CD4-positive, alpha-beta memory T cell (primary cell): ENCODE data around the gene MMP28. TPM values are rescaled to one million over a fixed set of nuclear protein-coding genes. Genes with fewer than 3 reads are reported as not detected.

Experiments used
- CTCF ChIA-PET: fragments of 350-600 bp; sonication (Branson Sonifier 250); formaldehyde crosslinking; loops from one replicate; lab custom pipeline; 2021; ENCODE audit warnings: inconsistent platforms; ENCODE audit not compliant: partially characterized antibody; lab: Charles Lee
- POLR2A ChIA-PET: fragments of 350-600 bp; sonication (Branson Sonifier 250); formaldehyde crosslinking; loops from one replicate; lab custom pipeline; 2021; ENCODE audit not compliant: partially characterized antibody; lab: Charles Lee
- DNase-seq, 5 donors: peaks; one replicate each; pipeline versions ENCODE4 v3.0.0 to v3.0.0-alpha.2; 2020 to 2022; ENCODE audit warnings: mixed read lengths in 1 of 5
- H3K27ac ChIP-seq: one replicate; pipeline ENCODE4 v1.7.0; 2013; ENCODE audit warnings: low read depth, low read length
- H3K27me3 ChIP-seq: 2 replicates; pipeline ENCODE4 v1.7.0; 2013; ENCODE audit warnings: mild to moderate bottlenecking, low read length, moderate library complexity; ENCODE audit not compliant: insufficient read depth
- H3K36me3 ChIP-seq: 2 replicates; pipeline ENCODE4 v1.7.0; 2013; ENCODE audit warnings: mild to moderate bottlenecking, low read length, moderate library complexity; ENCODE audit not compliant: insufficient read depth
- H3K4me1 ChIP-seq: 2 replicates; pipeline ENCODE4 v1.7.0; 2013; ENCODE audit warnings: mild to moderate bottlenecking, low read length, moderate library complexity; ENCODE audit not compliant: insufficient read depth
- H3K4me3 ChIP-seq, 2 donors: one replicate each; pipeline ENCODE4 v1.7.0; 2013; ENCODE audit warnings: low read length in 2 of 2, mild to moderate bottlenecking in 1 of 2
- H3K9me3 ChIP-seq, 2 donors: one replicate each; pipeline ENCODE4 v1.7.0; 2013; ENCODE audit warnings: low read length in 2 of 2, control low read depth in 1 of 2; ENCODE audit not compliant: control insufficient read depth in 1 of 2
- H3K27ac Mint-ChIP-seq, 7 donors: one replicate each; pipeline ENCODE4 v1.8.0; 2020 to 2021; ENCODE audit warnings: mixed read lengths in 7 of 7, mild to moderate bottlenecking in 6 of 7, inconsistent platforms in 3 of 7, moderate library complexity in 3 of 7
- H3K27me3 Mint-ChIP-seq, 2 donors: one replicate each; pipeline ENCODE4 v1.8.0; 2020 to 2021; ENCODE audit warnings: mixed read lengths in 2 of 2
- H3K36me3 Mint-ChIP-seq, 2 donors: one replicate each; pipeline ENCODE4 v1.8.0; 2020 to 2021; ENCODE audit warnings: mixed read lengths in 2 of 2, inconsistent platforms in 1 of 2, mild to moderate bottlenecking in 1 of 2
- H3K4me1 Mint-ChIP-seq, 4 donors: one replicate each; pipeline ENCODE4 v1.8.0; 2020 to 2021; ENCODE audit warnings: mixed read lengths in 4 of 4, mild to moderate bottlenecking in 1 of 4
- H3K4me3 Mint-ChIP-seq, 8 donors: one replicate each; pipeline ENCODE4 v1.8.0; 2020 to 2021; ENCODE audit warnings: mixed read lengths in 8 of 8, mild to moderate bottlenecking in 7 of 8, moderate library complexity in 6 of 8, inconsistent platforms in 3 of 8
- H3K9me3 Mint-ChIP-seq, 8 donors: one replicate each; pipeline ENCODE4 v1.8.0; 2020 to 2021; ENCODE audit warnings: mixed read lengths in 8 of 8, mild to moderate bottlenecking in 5 of 8, inconsistent platforms in 3 of 8, moderate library complexity in 1 of 8
- intact Hi-C: fragments of 100-400 bp; cut with micrococcal nuclease; formaldehyde crosslinking; loops from one replicate; pipeline ENCODE4 v1.15.1; 2023
- polyA plus RNA-seq, 2 donors: library from polyadenylated mRNA; unstranded; fragments of 300-500 nt; fragmentation: Illumina TruSeq; gene quantifications; one replicate each; pipeline ENCODE4 v1.2.3, GENCODE V29; 2021
- total RNA-seq, 2 experiments: library from RNA; stranded (reverse); gene quantifications; one replicate each; pipeline ENCODE4 v1.2.3, GENCODE V29; 2021

Gene MMP28
- total and polyA plus RNA-seq, 4 experiments from 2014 or later, result 0.23 to 0.96 (median 0.64) TPM; not detected in 1

GRCh38 chr17:35716173-35716572 is 79.3 kb downstream of the MMP28 start:
- CTCF ChIA-PET, result interaction anchor here (0.7 kb wide), 1 partner anchor 595 kb away, joined by 3 read pairs; the partner anchor contains the start of gene FNDC8
- intact Hi-C loops, result no loop called here

More at GRCh38 chr17:35716173-35716572, 79.3 kb downstream of the MMP28 start:
- POLR2A ChIA-PET, result no interaction called here
- Histone ChIP-seq H3K4me3 (no peak overlapping the region), H3K9me3 (no peaks in the 10 kb centered on the region), H3K36me3 (peaks cover 35% of the 10 kb centered on the region), H3K27ac (no peak overlapping the region), H3K4me1 (peaks cover 16% of the 10 kb centered on the region), H3K27me3 (no peaks in the 10 kb centered on the region)
- H3K27ac Mint-ChIP-seq, result no peak overlapping the region
- no peaks in the 10 kb centered on the region for H3K9me3 Mint-ChIP-seq
- H3K4me1 Mint-ChIP-seq, result peaks cover 0 to 5% (median 1%) of the 10 kb centered on the region in 4 donors
- peaks cover 39 to 44% of the 10 kb centered on the region in 2 donors for H3K36me3 Mint-ChIP-seq
- DNase-seq, result no peak
- H3K27me3 Mint-ChIP-seq, result no peaks in the 10 kb centered on the region
- H3K4me3 Mint-ChIP-seq, result no peak overlapping the region

Other genes with a start within 250 kb of the MMP28 start
- gene SLFN14, start 234.8 kb downstream of the MMP28 start, total RNA-seq, result not detected
- under 1 TPM in 1 of 2 donors, not detected in 1; 0.18 TPM for gene SLFN14, start 234.8 kb downstream of the MMP28 start, polyA plus RNA-seq
- 1 to 10 TPM; 8.2 to 8.5 TPM for gene PEX12, start 217.1 kb downstream of the MMP28 start, total RNA-seq
- gene PEX12, start 217.1 kb downstream of the MMP28 start, polyA plus RNA-seq, result 1 to 10 TPM; 1.3 to 2.8 TPM
- 100 to 1,000 TPM; 160 to 165 TPM for gene AP2B1, start 208.3 kb downstream of the MMP28 start, total RNA-seq
- gene AP2B1, start 208.3 kb downstream of the MMP28 start, polyA plus RNA-seq, result 10 to 100 TPM; 54.1 to 75.4 TPM
- under 1 TPM in 1 of 2 experiments, not detected in 1; 0.15 TPM for gene RASL10B, start 64.0 kb downstream of the MMP28 start, total RNA-seq
- under 1 TPM in 1 of 2 donors, not detected in 1; 0.15 TPM for gene RASL10B, start 64.0 kb downstream of the MMP28 start, polyA plus RNA-seq
- gene GAS2L2, start 42.4 kb downstream of the MMP28 start, total RNA-seq, result under 1 TPM in 1 of 2 experiments, not detected in 1; 0.26 TPM
- under 1 TPM in 1 of 2 donors, not detected in 1; 0.13 TPM for gene GAS2L2, start 42.4 kb downstream of the MMP28 start, polyA plus RNA-seq
- gene C17orf50, start 34.8 kb downstream of the MMP28 start, total RNA-seq, result not detected
- gene C17orf50, start 34.8 kb downstream of the MMP28 start, polyA plus RNA-seq, result not detected
- gene TAF15, start 13.8 kb upstream of the MMP28 start, total RNA-seq, result 100 to 1,000 TPM; 232 to 242 TPM
- 10 to 100 TPM; 11.2 to 29.7 TPM for gene TAF15, start 13.8 kb upstream of the MMP28 start, polyA plus RNA-seq
- gene HEATR9, start 73.2 kb upstream of the MMP28 start, total RNA-seq, result 1 to 10 TPM; 2.2 to 2.6 TPM
- not detected for gene HEATR9, start 73.2 kb upstream of the MMP28 start, polyA plus RNA-seq
- gene CCL5, start 84.7 kb upstream of the MMP28 start, total RNA-seq, result 100 to 1,000 TPM; 279 to 309 TPM
- 100 to 1,000 TPM; 156 to 210 TPM for gene CCL5, start 84.7 kb upstream of the MMP28 start, polyA plus RNA-seq
- 1 to 10 TPM in 1 of 2 experiments, under 1 TPM in 1; 0.87 to 1.9 TPM for gene RDM1, start 135.1 kb upstream of the MMP28 start, total RNA-seq
- under 1 TPM; 0.38 to 0.98 TPM for gene RDM1, start 135.1 kb upstream of the MMP28 start, polyA plus RNA-seq
- not detected for gene LYZL6, start 148.1 kb upstream of the MMP28 start, total RNA-seq
- gene LYZL6, start 148.1 kb upstream of the MMP28 start, polyA plus RNA-seq, result not detected
- gene CCL16, start 185.9 kb upstream of the MMP28 start, total RNA-seq, result not detected
- not detected for gene CCL16, start 185.9 kb upstream of the MMP28 start, polyA plus RNA-seq
- not detected for gene CCL14, start 191.1 kb upstream of the MMP28 start, total RNA-seq
- not detected for gene CCL14, start 191.1 kb upstream of the MMP28 start, polyA plus RNA-seq
- not detected for gene CCL15, start 205.9 kb upstream of the MMP28 start, total RNA-seq
- gene CCL15, start 205.9 kb upstream of the MMP28 start, polyA plus RNA-seq, result not detected
- gene CCL23, start 222.3 kb upstream of the MMP28 start, total RNA-seq, result not detected
- not detected for gene CCL23, start 222.3 kb upstream of the MMP28 start, polyA plus RNA-seq